GM11168 (cell line): ENCODE measurements around the gene EIPR1.

ENCODE experiments used
- in situ Hi-C: fragments of 300-500 bp; cut with MboI; formaldehyde crosslinking; loops from one replicate; pipeline ENCODE4 v1.12.0; 2022; ENCODE audit warnings: low sequenced_read_pairs; ENCODE audit not compliant: unreplicated experiment

Gene EIPR1

DNA sequence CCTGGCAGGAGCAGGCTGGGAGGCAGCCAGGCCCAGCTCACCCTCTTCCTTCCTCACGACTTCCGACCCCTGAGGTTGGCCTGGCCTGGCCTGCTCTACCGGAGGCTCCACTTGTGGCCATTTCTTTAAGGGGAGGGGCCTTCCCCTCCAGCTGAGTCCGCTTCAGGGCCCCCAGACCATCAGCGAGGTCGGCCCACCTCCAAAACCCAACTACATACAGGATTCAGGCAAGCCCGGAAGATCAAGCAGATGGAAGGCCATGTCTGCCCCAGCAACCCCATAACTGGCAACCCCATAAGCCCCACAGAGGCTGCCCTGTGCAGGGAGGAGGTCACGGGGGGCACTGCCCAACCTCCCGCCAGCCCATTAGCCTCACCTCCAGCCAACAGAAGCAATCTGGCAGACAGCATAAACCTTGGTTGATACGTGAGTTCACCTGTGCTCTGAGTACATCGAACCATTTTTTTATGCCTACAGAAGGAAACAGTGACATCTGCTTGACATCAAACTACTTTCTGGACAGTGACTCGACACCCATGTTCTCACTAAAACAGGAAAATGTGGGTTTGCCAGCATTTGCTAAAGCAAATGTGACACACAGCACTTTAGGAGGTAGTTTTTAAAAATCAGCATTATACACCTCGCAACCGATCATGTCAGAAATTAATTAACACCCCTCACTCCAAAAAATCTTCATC, 98.9 kb downstream of the EIPR1 start:
- in situ Hi-C loops: no loop called here

DNA sequence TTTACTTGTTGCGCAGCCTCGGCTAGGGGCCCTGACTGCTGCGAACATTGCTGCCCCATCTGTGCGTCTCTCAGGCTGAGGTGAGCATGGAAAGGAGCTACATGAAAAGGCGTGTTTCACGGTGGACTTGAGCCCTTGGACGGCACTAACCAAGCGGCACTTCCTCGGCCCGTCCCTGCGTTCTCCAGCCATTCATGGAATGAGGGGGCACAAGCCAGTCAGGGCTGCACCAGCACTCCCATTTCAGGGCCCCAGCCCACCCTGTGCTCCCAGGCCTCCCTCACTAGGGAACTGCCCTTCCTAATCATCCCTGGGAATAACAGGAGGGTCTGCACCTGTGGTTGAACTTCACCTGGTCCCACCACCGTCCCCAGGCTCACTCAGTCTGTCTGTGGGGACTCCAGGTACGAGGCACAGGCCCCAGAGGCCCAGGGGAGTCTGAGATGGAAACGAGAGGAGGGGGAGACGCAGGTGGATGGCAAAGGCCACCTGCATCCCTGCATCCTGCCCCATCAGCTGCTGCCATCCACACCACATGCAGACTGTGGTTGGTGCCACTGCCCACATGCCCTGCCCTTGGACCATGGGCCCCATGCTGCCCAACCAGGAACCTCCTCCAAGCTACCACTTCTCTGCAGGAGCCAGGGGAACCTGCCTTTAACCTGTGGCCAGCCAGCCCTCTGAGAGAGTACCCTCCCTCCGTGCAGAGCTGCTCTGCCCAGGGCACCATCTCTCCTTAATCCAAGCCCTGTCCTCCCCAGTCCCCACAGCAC, 99.7 kb downstream of the EIPR1 start:
- in situ Hi-C loops: no loop called here

DNA sequence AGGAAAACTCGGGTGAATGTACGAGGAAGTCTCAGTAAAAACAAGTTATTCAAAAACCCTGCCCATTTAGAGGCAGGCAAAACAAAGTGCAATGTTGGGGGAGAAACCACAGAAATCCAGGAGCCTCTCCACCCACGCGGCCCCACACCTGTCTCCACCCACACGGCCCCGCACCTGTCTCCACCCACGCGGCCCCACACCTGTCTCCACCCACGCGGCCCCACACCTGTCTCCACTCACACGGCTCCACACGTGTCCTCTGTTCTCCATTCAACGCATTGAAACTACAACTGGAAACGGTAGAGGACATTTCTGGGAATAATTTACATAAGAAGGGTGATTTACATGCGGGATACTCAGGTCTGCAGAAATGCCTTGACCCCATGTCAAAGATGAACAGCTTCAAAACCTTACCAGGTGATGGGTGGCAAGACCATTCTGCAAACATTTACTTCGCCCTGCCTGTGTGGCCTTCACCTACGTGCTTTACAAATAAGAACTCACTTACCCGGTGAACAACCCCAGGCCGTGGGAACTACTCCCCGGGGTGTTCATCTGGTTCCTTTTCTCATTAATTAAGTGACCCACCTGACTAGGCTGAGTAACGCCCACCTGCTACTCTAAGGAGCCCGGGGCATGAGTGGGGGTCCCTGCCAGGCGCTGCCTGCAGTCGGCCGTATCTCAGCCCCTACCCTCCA, 100.4 kb downstream of the EIPR1 start:
- in situ Hi-C loops: no loop called here

DNA sequence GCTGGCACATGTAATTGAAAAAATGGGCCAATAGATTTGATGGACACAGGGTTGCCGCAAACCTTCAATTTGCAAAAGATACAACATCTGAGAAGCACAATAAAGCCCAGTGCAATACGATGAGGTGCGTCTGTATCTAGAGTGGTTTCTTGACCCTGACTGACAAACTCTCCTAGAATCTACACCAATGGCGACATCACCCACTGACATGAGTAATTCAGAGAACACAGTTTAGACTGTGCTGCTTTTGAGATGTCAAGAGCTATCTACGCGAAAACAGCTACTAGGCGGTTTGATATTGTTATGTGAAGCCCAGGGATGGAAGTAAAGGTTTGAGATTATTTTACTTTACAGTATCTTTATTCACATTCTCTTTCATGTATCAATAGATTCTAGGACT, 104.9 kb downstream of the EIPR1 start:
- in situ Hi-C loops: no loop called here

DNA sequence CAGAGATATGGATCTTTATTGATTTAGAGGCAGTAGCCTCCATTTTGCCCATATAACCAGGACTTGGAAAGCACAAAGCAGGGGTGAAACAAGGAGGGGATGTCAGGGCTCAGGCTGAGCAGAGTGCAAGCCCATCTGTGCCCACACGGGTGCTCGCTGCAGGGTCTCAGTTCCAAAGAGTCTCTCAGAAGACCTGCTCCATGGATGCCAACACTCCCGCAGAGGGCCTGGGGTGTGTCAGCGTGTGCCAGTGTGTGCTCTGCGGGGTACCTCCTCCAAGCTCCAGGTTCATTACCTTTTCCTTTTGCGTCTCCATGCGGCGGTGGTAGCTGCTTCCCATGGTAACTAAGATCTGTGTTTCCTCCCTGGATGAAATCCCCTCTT, 107.5 kb downstream of the EIPR1 start:
- in situ Hi-C loops: no loop called here

DNA sequence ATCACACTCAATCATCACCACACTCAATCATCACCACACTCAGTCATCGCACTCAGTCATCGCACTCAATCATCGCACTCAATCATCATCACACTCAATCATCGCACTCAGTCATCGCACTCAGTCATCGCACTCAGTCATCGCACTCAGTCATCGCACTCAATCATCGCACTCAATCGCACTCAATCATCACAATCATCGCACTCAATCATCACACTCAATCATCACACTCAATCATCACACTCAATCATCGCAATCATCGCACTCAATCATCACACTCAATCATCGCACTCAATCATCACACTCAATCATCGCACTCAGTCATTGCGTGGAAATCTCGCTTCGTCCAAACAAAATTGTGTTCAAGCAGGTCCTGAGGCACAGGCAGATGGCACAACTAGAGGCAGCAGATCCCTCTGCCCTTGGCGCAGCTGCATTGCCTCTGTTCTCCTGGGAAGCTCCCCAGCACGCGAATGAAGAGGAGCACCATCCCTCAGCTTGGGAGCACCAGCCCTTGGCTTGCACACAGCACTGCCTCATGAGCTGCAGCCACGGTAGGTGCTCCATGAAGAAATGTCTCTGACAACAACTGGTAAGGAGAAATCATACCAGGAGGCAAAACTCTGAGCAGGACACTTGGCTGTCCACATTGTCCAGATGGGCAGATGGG, 108.1 kb downstream of the EIPR1 start:
- in situ Hi-C loops: no loop called here

DNA sequence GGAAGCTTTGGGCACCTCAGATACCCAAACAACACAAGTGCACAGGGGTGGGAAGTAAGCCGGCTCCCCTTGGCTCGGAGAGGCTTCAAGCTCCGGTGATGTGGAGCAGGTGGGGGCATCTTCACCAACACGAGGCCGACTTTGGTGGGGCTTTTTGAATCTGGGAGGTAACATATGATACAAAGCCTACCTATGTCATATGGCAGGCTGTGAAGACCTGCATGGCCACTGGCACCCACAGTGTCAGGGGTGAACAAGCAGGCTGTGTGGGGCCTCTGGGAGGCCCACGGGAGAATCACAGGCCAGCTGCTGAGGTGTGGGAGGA, 109.0 kb downstream of the EIPR1 start:
- in situ Hi-C loops: no loop called here

DNA sequence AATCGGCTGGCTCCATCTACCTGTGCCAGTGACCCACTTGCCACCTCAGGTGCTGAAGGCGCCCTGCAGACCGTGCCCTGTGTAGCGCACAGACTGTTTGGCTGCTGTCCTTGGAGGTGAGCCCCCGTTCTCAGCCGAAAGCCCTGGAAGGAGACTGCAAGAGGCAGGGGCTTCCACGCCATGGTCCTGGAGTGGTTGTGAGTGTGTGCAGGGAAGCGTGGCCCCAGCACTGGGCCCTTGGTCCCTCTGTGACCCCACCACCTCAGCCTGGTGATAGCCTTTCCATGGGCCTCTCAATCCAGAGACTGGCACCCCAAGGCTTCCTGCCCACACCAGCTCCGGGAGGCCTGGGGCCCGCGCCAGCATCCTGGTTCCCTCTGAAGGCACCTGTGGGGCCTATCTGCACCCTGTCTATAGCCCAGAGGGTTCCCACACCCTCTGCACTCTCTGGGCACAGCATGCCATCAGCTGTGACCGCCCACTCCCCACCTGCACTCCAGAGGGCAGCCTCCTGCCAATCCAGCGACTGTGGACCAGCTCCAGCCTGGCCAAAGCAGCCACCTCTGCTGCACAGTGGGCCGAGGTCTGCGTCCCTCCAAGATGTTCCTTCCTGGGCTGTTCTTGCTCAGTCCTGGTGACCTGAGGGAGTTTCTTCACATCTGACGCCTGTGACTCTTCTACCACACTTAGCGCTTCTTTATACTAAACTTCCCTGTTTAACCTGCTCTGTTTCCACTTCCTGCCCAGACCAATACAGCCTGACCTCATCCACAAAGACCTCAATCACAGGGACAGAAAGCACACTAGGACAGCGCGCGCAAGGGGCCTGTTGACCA, 109.5 kb downstream of the EIPR1 start:
- in situ Hi-C loops: no loop called here

DNA sequence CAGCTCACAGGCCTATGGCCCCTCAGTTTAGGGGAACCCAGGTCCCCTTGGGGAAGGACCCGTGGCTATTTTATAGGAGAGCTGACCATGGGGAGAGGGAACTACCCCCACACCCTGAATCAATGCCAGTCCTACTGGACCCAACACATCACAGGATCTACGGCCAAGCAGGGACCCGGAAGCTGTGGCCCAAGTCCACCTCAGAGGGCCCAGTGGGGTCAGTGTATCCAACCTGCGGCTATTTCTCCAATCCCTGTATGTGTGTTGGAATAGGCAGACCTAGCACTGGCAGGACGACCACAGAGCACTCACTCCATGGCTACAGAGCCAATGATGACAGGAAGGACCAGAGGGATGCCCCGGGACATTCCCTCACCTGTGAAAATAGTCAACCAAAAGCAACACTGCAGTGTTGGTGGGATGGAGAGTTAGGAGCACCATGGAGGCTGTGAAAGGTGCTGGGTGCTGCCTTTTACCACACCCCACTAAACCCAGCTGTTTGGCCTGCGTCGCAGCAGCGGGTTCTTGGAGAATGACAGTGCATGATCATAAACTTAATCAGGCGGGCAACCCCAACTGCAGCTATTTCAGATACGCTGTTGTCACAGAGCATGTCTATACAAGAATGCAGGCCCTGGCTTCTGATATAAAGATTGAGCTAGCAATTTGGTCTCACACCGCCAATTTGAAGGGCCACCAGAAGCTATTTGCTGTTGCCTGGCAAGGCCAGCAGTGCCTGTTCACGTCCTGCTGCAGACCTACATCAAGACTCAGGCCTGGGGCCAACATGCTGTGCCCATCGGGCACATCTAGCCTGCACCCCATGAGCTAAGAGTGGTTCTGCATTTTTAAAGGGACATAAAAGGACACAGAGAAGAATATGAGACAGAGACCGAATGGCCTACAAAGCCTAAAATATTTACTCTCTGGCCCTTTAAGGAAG, 110.4 kb downstream of the EIPR1 start:
- in situ Hi-C loops: no loop called here

DNA sequence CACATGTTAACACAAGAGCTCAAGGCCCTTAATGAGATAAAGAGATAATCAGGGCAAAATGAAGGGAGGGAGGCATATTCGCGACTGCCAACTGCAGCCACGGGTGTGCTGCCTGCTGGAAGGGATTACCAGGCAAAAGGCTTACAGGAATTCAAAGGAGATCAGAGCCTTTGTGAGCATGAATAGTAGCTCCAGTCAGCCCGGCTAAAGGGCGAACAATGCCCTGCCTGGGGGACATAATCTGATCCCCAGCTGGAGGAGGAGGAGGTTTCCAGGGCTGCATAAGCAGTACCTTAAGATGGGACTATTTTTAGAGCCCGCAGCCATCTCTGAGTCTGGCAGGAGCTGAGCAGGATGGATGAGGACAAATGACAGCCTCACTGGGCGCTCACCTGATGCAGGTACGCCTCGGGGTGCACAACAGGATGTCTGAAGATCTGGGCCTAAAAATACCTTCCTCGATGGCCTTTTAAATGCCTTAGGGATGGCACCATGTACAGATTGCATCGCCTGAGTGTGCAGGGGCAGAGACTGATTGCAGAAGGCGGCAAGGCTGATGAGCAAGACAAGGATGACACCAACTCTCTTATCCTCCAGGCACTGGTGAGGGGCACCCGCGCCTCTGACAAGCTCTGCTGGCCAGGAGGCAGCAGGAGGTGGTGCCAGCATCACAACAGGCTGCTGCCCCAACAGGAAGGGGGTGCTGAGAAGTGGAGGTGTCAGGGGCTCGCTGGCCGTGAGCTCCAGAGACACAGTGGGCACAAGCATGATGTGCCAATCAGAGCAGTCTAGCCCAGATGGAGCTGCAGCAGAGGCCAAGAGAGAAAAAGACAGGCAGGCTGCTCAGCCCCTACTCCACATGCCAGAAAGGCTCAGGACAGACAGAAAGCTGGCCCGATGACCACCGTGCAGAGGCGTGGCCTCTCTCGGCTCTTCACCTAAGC, 111.4 kb downstream of the EIPR1 start:
- in situ Hi-C loops: no loop called here

DNA sequence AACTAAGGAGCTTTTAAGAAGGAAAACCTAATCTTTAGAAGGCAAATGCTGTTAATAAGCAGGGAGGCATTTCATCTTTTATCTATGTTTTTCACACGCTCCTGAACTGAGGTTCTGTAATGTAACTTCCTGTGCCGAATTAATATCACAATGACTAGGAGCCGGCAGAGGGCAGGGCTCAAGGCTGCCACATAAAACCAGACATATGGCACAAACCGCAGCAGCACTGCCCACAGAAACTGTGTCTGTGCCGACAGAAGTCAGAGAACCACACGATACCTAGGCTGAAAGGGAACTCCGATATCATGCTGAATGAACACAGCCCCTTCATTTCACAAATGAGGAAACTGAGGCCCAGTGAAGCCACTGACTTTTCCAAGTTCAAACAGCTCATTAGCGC, 112.1 kb downstream of the EIPR1 start:
- in situ Hi-C loops: no loop called here

DNA sequence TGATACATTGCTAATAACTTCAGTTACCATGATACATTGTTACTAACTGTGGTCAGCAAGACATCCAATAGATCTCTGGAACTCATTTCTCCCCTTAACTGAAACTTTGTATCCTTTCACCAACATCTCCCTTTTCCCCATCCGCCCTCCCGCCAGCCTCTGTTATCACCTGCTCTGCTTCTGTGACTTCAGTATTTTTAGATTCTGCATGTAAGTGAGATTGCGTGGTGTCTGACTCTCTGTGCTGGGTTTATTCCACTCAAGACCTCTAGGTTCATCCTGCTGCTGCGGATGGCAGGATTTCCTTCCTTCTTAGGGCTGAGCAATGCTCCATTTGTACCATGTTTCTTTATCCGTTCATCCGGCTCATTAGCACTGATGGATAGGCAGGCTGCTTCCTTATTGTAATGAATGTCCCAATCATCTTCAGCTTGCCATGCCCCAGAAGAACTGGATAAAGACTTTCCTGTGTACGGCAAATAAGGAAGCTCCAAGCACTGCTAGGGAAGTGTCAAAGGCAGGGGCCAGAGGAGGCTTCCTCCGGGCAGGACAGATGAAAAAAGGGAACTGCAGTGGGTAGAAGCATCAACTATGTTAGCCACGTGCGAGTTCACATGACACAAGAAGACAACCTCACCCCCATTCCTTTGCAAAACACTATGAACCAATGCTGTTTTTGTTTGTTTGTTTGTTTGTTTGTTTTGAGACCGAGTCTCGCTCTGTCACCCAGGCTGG, 113.4 kb downstream of the EIPR1 start:
- in situ Hi-C loops: no loop called here

DNA sequence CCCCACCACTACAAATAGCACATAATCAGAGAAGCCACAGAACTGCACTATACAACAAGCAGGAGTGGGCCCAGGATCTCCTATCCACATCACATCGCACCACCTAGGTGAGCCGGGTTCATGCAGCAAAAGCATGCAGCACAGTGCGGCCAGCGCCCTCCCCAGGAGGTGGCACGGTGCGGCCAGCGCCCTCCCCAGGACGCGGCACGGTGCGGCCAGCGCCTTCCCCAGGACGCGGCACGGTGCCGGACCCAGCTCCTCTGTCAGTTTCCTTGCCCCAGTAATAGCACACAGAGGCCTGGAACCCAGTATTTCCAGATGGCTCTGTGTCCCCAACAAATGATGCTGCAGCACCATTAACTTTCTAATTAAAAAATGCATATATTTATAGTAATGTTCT, 114.1 kb downstream of the EIPR1 start:
- in situ Hi-C loops: no loop called here

DNA sequence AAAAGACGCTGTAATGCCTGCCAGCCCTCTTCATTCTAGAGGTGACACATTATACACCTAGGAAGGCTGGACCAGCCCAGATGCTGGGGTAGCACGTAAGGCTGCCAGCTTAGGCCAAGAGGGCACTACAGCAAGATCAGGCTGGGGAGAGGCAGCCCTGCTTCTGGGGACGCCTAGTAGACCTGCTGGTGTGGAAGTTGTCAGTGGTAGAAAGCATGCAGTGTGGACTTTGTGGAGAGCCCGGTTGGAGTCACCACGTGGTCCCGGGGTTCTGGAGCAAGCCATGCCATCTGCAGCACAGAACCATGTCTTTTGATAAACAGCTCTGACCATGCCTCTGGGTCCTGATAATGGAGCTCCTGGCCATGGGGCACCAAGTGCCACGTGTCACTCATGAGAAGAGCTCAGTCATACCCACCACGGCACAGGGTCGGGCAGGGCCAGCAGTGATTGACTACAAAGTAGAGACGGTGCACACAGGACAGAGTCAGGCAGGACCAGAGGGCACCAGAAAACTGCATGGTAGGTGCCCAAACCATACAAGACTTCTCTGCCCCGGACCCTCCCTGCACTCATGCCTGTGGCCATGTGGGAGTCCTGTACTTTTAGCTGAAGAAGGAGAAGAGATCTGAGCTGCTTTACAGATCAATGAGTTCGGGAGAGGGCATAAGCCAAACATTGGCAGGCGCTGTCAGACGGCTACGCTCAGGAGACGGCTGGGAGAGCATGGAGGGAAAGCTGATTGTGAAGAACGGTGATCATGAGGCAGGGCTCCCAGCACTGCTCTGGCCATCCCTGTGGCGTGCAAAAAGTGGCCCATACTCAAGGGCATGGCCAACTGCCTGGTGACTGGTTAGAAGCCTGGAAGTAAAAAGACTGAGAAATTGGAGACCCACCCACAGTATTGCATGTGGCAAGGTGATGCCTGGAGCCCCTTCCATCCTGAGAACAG, 114.9 kb downstream of the EIPR1 start:
- in situ Hi-C loops: no loop called here

DNA sequence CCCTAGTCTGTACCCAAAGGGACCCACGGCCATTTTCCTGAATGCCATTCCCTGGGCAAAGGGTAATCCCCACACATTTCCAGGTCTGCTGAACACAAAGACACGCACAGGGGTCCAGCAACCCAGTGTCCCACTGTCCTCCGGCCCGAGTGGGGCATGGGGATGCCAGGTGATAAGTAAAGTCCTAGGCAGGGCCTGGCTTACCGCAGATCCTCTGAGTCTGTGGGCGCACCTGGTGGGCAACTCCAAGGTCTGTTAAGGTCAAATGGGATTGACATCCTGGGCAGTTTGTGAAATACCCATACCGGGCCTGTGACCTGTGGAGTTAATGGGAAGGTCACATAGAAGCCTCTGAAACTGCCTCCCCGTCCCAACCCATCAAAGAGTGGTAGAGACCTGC, 116.1 kb downstream of the EIPR1 start:
- in situ Hi-C loops: no loop called here

DNA sequence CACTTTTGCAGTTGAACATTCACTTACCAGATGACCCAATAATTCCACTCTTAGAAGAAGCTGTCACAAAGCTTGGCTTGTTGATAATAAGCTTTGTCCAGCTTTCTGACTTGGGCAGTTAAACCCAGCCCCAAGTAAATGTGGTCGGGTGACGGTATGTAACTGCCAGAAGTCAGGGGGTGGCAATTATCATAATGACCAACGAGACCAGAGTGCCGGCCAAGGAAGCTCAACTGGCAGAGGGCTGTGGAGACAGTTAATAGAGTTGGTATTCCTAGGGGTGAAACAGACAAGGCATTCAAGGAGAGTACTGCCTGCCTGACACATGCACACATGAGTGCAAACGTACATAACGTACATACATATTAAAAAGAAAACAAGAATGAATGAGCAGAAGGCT, 116.7 kb downstream of the EIPR1 start:
- in situ Hi-C loops: no loop called here
